ENCODE results near the gene CLASP2.
A peak's percentile ranks its signal among the peaks of the same experiment; 100 is the strongest.

Gene CLASP2

GRCh38 chr3:33537133-33537532 lies 180.9 kb downstream of the CLASP2 start:
- Histone ChIP-seq H4K8ac (ENCODE audit: low read depth, low read length) (no peak overlapping the region), H3K14ac (ENCODE audit: low read length) (no peak overlapping the region), H2AK5ac (ENCODE audit: low read depth, low read length) (no peak overlapping the region), H3K4me3 (ENCODE audit: low read length in 2 of 2) (no peak overlapping the region), H2BK15ac (ENCODE audit: low read length) (no peak overlapping the region), H2BK12ac (ENCODE audit: low read length) (no peak overlapping the region), H2BK120ac (ENCODE audit: low read depth, low read length) (no peak overlapping the region), H3K4ac (ENCODE audit: low read length) (no peak overlapping the region), H3K9me3 (replicated peaks in 1 of 2; ENCODE audit: control insufficient read depth in 2 of 2, insufficient read depth in 1 of 2, low read depth in 1 of 2, low read length in 2 of 2) (no peaks in the 10 kb centered on the region), H2BK5ac (ENCODE audit: low read length) (no peak overlapping the region), H3K27ac (replicated peaks; ENCODE audit: low read length) (no peak overlapping the region), H3K18ac (ENCODE audit: low read length) (no peak overlapping the region), H4K91ac (ENCODE audit: low read depth, low read length, poor library complexity) (no peak overlapping the region), H3K23ac (ENCODE audit: low read depth, low read length, poor library complexity) (no peak overlapping the region), H3K4me2 (ENCODE audit: insufficient read depth, low read length, poor library complexity, severe bottlenecking) (no peak overlapping the region), H3K79me1 (ENCODE audit: low read depth, low read length) (no peaks in the 10 kb centered on the region), H2AFZ (ENCODE audit: low read length) (no peak overlapping the region), H3K27me3 (ENCODE audit: control insufficient read depth in 3 of 3, insufficient read depth in 3 of 3, low read depth in 1 of 3, low read length in 3 of 3) (no peaks in the 10 kb centered on the region), H3K9ac (ENCODE audit: low read depth, low read length, poor library complexity) (no peak overlapping the region), H3K4me1 (ENCODE audit: control insufficient read depth in 2 of 2, insufficient read depth in 1 of 2, low read depth in 1 of 2, low read length in 2 of 2) (no peaks in the 10 kb centered on the region), H3K36me3 (replicated peaks in 1 of 2; ENCODE audit: control insufficient read depth in 2 of 2, insufficient read depth in 2 of 2, low read length in 2 of 2) (peaks cover 6 to 75% of the 10 kb centered on the region in 2 donors)
- DNase-seq (ENCODE audit: low spot score) = no peak

- Histone ChIP-seq H3K36me3 (replicated peaks in 1 of 2; ENCODE audit: control insufficient read depth in 2 of 2, insufficient read depth in 2 of 2, low read length in 2 of 2) (peaks cover 12 to 33% of the 10 kb centered on the region in 2 donors), H3K23ac (ENCODE audit: low read depth, low read length, poor library complexity) (no peak overlapping the region), H3K4me3 (ENCODE audit: low read length in 2 of 2) (no peak overlapping the region), H2BK5ac (ENCODE audit: low read length) (no peak overlapping the region), H4K91ac (ENCODE audit: low read depth, low read length, poor library complexity) (no peak overlapping the region), H2AK5ac (ENCODE audit: low read depth, low read length) (no peak overlapping the region), H3K27me3 (ENCODE audit: control insufficient read depth in 3 of 3, insufficient read depth in 3 of 3, low read depth in 1 of 3, low read length in 3 of 3) (no peaks in the 10 kb centered on the region), H2AFZ (ENCODE audit: low read length) (no peak overlapping the region), H3K4me1 (ENCODE audit: control insufficient read depth in 2 of 2, insufficient read depth in 1 of 2, low read depth in 1 of 2, low read length in 2 of 2) (no peaks in the 10 kb centered on the region), H2BK12ac (ENCODE audit: low read length) (no peak overlapping the region), H3K9ac (ENCODE audit: low read depth, low read length, poor library complexity) (no peak overlapping the region), H4K8ac (ENCODE audit: low read depth, low read length) (no peak overlapping the region), H3K14ac (ENCODE audit: low read length) (no peak overlapping the region), H3K18ac (ENCODE audit: low read length) (no peak overlapping the region), H3K4me2 (ENCODE audit: insufficient read depth, low read length, poor library complexity, severe bottlenecking) (no peak overlapping the region), H3K9me3 (replicated peaks in 1 of 2; ENCODE audit: control insufficient read depth in 2 of 2, insufficient read depth in 1 of 2, low read depth in 1 of 2, low read length in 2 of 2) (peaks cover 15 to 37% of the 10 kb centered on the region in 2 donors), H3K4ac (ENCODE audit: low read length) (no peak overlapping the region), H2BK120ac (ENCODE audit: low read depth, low read length) (no peak overlapping the region), H3K79me1 (ENCODE audit: low read depth, low read length) (peaks cover 2% of the 10 kb centered on the region), H3K27ac (replicated peaks; ENCODE audit: low read length) (no peak overlapping the region), H2BK15ac (ENCODE audit: low read length) (no peak overlapping the region)
- no peak for DNase-seq (ENCODE audit: low spot score)
- WGBS, 2 donors (ENCODE audit: extremely low coverage in 2 of 2, insufficient read length in 2 of 2, insufficient replicate concordance in 1 of 2) = no CpG with 5 or more reads among the region's 1 CpG
Observed at GRCh38 chr3:33526787-33527186, 191.3 kb downstream of the CLASP2 start.

- Histone ChIP-seq H3K79me1 (ENCODE audit: low read depth, low read length) (peaks cover 2% of the 10 kb centered on the region), H3K4me3 (ENCODE audit: low read length in 2 of 2) (peak overlapping the region in 1 of 2 donors; percentile 46), H3K4me2 (ENCODE audit: insufficient read depth, low read length, poor library complexity, severe bottlenecking) (no peak overlapping the region), H2BK5ac (ENCODE audit: low read length) (no peak overlapping the region), H3K27ac (replicated peaks; ENCODE audit: low read length) (no peak overlapping the region), H2BK15ac (ENCODE audit: low read length) (no peak overlapping the region), H3K9me3 (replicated peaks in 1 of 2; ENCODE audit: control insufficient read depth in 2 of 2, insufficient read depth in 1 of 2, low read depth in 1 of 2, low read length in 2 of 2) (peaks cover 15 to 37% of the 10 kb centered on the region in 2 donors), H2AK5ac (ENCODE audit: low read depth, low read length) (no peak overlapping the region), H3K4ac (ENCODE audit: low read length) (no peak overlapping the region), H2BK12ac (ENCODE audit: low read length) (no peak overlapping the region), H3K23ac (ENCODE audit: low read depth, low read length, poor library complexity) (no peak overlapping the region), H3K36me3 (replicated peaks in 1 of 2; ENCODE audit: control insufficient read depth in 2 of 2, insufficient read depth in 2 of 2, low read length in 2 of 2) (peaks cover 10 to 22% of the 10 kb centered on the region in 2 donors), H3K4me1 (ENCODE audit: control insufficient read depth in 2 of 2, insufficient read depth in 1 of 2, low read depth in 1 of 2, low read length in 2 of 2) (no peaks in the 10 kb centered on the region), H3K18ac (ENCODE audit: low read length) (no peak overlapping the region), H4K8ac (ENCODE audit: low read depth, low read length) (no peak overlapping the region), H3K9ac (ENCODE audit: low read depth, low read length, poor library complexity) (no peak overlapping the region), H2BK120ac (ENCODE audit: low read depth, low read length) (no peak overlapping the region), H4K91ac (ENCODE audit: low read depth, low read length, poor library complexity) (no peak overlapping the region), H3K27me3 (ENCODE audit: control insufficient read depth in 3 of 3, insufficient read depth in 3 of 3, low read depth in 1 of 3, low read length in 3 of 3) (no peaks in the 10 kb centered on the region), H3K14ac (ENCODE audit: low read length) (peak overlapping the region; percentile 47), H2AFZ (ENCODE audit: low read length) (no peak overlapping the region)
- DNase-seq (ENCODE audit: low spot score) = no peak
- no CpG with 5 or more reads among the region's 2 CpGs for WGBS, 2 donors (ENCODE audit: extremely low coverage in 2 of 2, insufficient read length in 2 of 2, insufficient replicate concordance in 1 of 2)
Observed at GRCh38 chr3:33525232-33525631, 192.8 kb downstream of the CLASP2 start.

GRCh38 chr3:33523093-33523667 lies 194.9 kb downstream of the CLASP2 start:
- H3K4me2 ChIP-seq (ENCODE audit: insufficient read depth, low read length, poor library complexity, severe bottlenecking) = no peak overlapping the region
- no CpG with 5 or more reads among the region's 3 CpGs for WGBS, 2 donors (ENCODE audit: extremely low coverage in 2 of 2, insufficient read length in 2 of 2, insufficient replicate concordance in 1 of 2)
- H3K14ac ChIP-seq (ENCODE audit: low read length) = no peak overlapping the region
- H3K36me3 ChIP-seq (replicated peaks in 1 of 2; ENCODE audit: control insufficient read depth in 2 of 2, insufficient read depth in 2 of 2, low read length in 2 of 2) = peaks cover 10 to 19% of the 10 kb centered on the region in 2 donors
- no peak overlapping the region for H2AFZ ChIP-seq (ENCODE audit: low read length)
- no peaks in the 10 kb centered on the region for H3K27me3 ChIP-seq (ENCODE audit: control insufficient read depth in 3 of 3, insufficient read depth in 3 of 3, low read depth in 1 of 3, low read length in 3 of 3)
- H2BK5ac ChIP-seq (ENCODE audit: low read length) = no peak overlapping the region
- no peak overlapping the region for H2AK5ac ChIP-seq (ENCODE audit: low read depth, low read length)
- H3K9me3 ChIP-seq (replicated peaks in 1 of 2; ENCODE audit: control insufficient read depth in 2 of 2, insufficient read depth in 1 of 2, low read depth in 1 of 2, low read length in 2 of 2) = peaks cover 13 to 23% of the 10 kb centered on the region in 2 donors
- no peak overlapping the region for H2BK15ac ChIP-seq (ENCODE audit: low read length)
- no peak overlapping the region for H4K8ac ChIP-seq (ENCODE audit: low read depth, low read length)
- no peak overlapping the region for H2BK120ac ChIP-seq (ENCODE audit: low read depth, low read length)
- peaks cover 2% of the 10 kb centered on the region for H3K79me1 ChIP-seq (ENCODE audit: low read depth, low read length)
- no peak overlapping the region for H3K4ac ChIP-seq (ENCODE audit: low read length)
- no peak overlapping the region for H3K18ac ChIP-seq (ENCODE audit: low read length)
- H3K4me1 ChIP-seq (ENCODE audit: control insufficient read depth in 2 of 2, insufficient read depth in 1 of 2, low read depth in 1 of 2, low read length in 2 of 2) = no peaks in the 10 kb centered on the region
- DNase-seq (ENCODE audit: low spot score) = no peak
- no peak overlapping the region for H3K9ac ChIP-seq (ENCODE audit: low read depth, low read length, poor library complexity)
- H2BK12ac ChIP-seq (ENCODE audit: low read length) = no peak overlapping the region
- H3K4me3 ChIP-seq (ENCODE audit: low read length in 2 of 2) = no peak overlapping the region
- H3K23ac ChIP-seq (ENCODE audit: low read depth, low read length, poor library complexity) = no peak overlapping the region
- H3K27ac ChIP-seq (replicated peaks; ENCODE audit: low read length) = no peak overlapping the region
- no peak overlapping the region for H4K91ac ChIP-seq (ENCODE audit: low read depth, low read length, poor library complexity)

All from neuronal stem cell (in vitro differentiated cells).